ENCODE measurements around the gene KIF16B.
"Not testable (repeated sequence)": the region's sequence is repeated elsewhere in the genome, so short reads cannot be mapped to it uniquely, and the experiment has no call there.

The KIF16B gene

DNA sequence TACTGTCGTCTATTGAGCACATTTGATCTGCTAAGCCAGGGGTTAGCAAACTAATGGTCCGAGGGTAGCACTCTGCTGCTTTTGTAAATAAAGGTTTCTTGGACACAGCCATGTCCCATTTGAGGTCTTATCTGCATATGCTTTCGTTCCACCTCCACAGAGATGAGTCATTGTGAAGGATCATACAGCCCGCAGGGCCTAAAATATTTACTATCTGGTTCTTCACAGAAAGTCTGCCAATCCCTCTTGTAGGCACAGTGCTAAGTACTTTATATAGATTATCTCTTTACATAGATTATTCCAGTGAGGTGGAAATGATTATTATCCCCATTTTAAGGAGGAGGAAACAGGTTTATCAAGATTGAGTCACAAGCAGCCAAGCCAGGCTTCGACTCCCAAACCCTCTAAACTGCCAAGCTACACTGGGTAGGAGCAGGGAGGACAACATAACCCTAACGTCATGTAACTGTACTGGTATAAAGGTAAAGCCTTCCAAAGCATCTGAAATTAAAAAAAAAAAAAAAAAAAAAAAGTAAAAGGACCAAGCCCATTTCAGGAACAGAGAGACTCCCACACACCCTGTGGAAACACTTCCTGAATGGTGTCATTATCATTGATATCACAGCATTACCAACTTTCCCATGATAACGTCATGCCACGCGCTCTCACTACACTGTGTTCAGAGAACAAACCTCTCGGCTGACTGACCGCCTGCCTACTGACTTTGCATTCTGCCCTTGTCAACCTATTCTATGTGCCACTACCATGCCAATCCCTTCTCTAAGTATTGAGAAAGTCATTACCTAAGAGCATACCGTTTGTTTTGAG lies 101.0 kb downstream of the KIF16B start:
- no peak for DNase-seq

- DNase-seq = no peak
Measured at GRCh38 chr20:16469395-16469905, 103.8 kb downstream of the KIF16B start.

- DNase-seq = no peak
Measured at GRCh38 chr20:16462711-16463110, 110.5 kb downstream of the KIF16B start.

DNA sequence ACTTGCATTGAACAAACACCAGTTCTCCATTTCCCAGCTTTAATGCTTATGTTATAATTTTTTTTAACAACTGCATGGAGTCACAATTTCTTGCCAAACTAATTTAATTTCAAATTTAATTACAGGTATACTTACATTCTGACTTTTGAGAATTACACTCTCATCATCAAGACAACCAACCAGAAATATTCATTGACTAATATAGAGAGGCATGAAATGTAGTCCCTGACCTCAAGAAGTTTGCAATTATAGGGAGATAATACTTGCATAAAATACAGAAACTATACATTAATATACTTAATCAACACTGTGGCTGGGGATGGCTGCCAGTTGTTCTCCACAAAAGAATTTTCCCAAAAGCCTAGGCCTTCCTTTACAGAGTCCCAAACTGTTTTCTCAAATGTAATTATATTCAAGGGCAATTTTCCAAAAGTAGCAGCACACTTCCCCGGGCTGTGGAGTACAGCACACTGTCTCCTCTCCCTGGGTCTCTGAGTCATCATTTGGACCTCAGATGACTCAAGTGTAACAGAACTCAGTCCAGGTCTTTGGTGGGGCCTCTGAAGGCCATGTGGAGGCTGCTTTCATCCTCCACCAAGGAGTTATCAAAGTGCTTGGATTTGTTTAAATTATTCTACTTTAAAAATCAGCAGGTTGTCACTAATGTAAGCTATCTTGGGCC lies 114.1 kb downstream of the KIF16B start:
- DNase-seq = no peak

GRCh38 chr20:16457514-16457913 lies 115.7 kb downstream of the KIF16B start:
- DNase-seq = no peak

DNA sequence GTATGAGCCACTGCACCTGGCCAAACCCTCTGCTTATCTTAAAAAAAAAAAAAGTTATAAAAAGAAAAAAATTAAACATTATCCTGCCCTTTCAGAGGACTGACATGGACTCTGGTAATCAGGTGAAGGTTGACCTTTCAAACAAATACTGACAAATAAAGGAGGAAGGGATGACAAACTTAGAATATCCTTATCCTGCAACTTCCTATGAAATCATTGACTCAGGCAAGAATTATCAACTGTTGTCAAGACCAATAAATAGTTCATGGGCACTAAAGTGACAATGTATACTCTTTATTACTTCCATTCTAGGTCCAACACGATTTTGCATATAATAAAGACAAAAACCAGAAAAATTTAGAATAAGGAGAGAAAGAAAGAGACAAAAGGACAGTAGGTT lies 117.9 kb downstream of the KIF16B start:
- DNase-seq = no peak

DNA sequence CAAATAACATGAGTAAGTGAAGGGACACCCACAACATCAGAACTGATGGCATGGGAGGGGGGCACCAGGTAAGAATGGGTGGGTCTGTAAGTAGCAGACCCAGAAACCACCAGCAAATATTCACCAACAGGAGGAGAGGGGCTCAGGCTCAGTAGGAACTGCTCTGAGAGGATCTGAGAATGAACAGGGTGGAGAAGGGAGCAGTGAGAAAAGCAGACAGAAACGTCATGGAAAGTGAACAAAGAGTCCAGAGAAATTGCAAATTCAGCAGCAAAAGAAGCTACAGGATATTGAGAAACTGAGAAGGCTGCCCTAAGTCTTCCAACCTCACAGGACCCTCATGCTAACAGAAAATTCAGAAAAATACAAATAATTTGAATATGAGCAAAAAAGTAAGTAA lies 121.3 kb downstream of the KIF16B start:
- no peak for DNase-seq

GRCh38 chr20:16451001-16451400 lies 122.2 kb downstream of the KIF16B start:
- DNase-seq = no peak

GRCh38 chr20:16446991-16447390 lies 126.3 kb downstream of the KIF16B start:
- DNase-seq = no peak

DNA sequence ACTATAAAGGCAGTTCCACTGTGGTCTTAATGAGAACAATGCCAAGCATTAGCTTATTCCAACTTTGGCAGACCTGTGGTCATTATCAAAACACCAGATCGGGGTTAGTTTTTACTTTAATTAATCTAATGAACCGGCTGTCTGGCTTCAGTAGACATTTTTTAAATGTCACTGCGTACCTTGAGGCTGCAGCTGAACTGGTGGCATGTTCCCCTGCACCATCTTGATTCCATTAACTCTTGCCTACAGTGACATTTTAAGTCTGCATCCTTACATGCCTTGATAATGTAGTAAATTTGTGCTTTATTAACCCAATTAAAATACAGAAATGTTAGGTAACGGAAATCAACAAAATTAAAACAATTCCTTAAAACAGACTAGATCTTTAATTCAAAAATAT lies 127.0 kb downstream of the KIF16B start:
- DNase-seq = no peak

GRCh38 chr20:16445482-16445881 lies 127.8 kb downstream of the KIF16B start:
- no peak for DNase-seq

- no peak for DNase-seq
Measured at GRCh38 chr20:16444057-16444777, 129.0 kb downstream of the KIF16B start.

- DNase-seq = no peak
Measured at GRCh38 chr20:16441546-16442164, 131.6 kb downstream of the KIF16B start.

DNA sequence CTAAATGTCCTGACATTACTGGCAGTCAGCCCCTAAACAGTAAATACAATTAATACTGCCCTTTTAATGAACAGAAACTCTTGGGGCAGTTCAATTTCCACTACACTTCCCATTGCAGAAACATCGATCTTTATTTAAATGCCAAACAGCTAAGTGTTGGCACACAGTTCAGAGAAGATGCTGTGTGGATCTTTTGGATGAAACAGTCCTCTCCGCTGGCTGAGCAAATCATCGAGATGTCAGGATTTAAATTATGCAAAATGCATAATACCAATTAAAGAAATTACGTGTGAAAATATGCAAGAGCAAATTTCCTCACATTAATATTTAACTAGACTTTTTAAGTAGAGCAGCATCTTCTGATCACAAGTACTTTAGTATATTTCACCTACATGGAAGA lies 132.6 kb downstream of the KIF16B start:
- DNase-seq = no peak

DNA sequence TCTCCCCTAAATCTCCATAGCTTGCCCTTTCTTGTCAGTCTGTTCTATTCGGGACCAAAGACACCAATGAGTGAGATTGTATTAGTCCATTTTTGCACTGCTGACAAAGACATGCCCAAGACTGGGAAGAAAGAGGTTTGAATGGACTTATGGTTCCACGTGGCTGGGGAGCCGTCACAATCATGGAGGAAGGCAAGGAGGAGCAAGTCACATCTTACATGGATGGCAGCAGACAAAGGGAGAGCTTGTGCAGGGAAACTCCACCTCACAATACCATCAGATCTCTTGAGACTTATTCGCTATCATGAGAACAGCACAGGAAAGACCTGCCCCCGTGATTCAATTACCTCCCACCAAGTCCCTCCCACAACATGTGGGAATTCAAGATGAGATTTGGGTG lies 133.7 kb downstream of the KIF16B start:
- not testable (repeated sequence) for DNase-seq

GRCh38 chr20:16438100-16438499 lies 135.1 kb downstream of the KIF16B start:
- no peak for DNase-seq

GRCh38 chr20:16437387-16437996 lies 135.8 kb downstream of the KIF16B start:
- DNase-seq = no peak

GRCh38 chr20:16434062-16434664 lies 139.1 kb downstream of the KIF16B start:
- DNase-seq = peak; percentile 41

- no peak for DNase-seq
Measured at GRCh38 chr20:16433293-16433580, 140.0 kb downstream of the KIF16B start.

GRCh38 chr20:16432466-16433292 lies 140.6 kb downstream of the KIF16B start:
- no peak for DNase-seq

GRCh38 chr20:16428112-16428511 lies 145.1 kb downstream of the KIF16B start:
- DNase-seq = no peak

GRCh38 chr20:16427571-16427970 lies 145.7 kb downstream of the KIF16B start:
- DNase-seq = no peak

Data from stimulated activated CD4-positive, alpha-beta T cell treated with anti-CD3 and anti-CD28 coated beads, Interleukin-4, amount 100 ng/mL, for 24 hours (primary cell).